HepG2 (cell line): ENCODE measurements around the gene HOXC5.

Experiments
- AGO2 ChIP-seq: fragments of 200-400 bp; formaldehyde crosslinking; optimal IDR thresholded peaks from 2 replicates; pipeline ENCODE3; 2017; ENCODE audit warnings: mild to moderate bottlenecking, low read depth, low read length, moderate library complexity
- FOXM1 ChIP-seq: sonication (generic); formaldehyde crosslinking; IDR thresholded peaks from 2 replicates; pipeline ENCODE4 v1.5.0; 2020; ENCODE audit warnings: missing genetic modification reagents
- JUND ChIP-seq: sonication (generic); formaldehyde crosslinking; IDR thresholded peaks from 2 replicates; pipeline ENCODE4 v1.8.0; 2022; ENCODE audit warnings: mild to moderate bottlenecking, missing genetic modification reagents
- NCOR1 ChIP-seq: fragments of 200-600 bp; sonication (generic); IDR thresholded peaks from 2 replicates; pipeline ENCODE4 v1.7.0; 2017; ENCODE audit warnings: antibody characterized with exemption, low read length, borderline replicate concordance
- RFX5 ChIP-seq: IDR thresholded peaks from 2 replicates; pipeline ENCODE4 v1.6.1; 2011; ENCODE audit warnings: low read depth, low read length, improper control_type of control experiment
- ZNF224 ChIP-seq: sonication (generic); formaldehyde crosslinking; IDR thresholded peaks from 2 replicates; pipeline ENCODE4 v1.5.0; 2020; ENCODE audit warnings: mild to moderate bottlenecking, missing genetic modification reagents
- ZNF3 ChIP-seq: IDR thresholded peaks from 2 replicates; pipeline ENCODE4 v1.7.0; 2017; ENCODE audit warnings: inconsistent platforms
- ZNF704 ChIP-seq: sonication (generic); formaldehyde crosslinking; IDR thresholded peaks from 2 replicates; pipeline ENCODE4 v1.8.1; 2023; ENCODE audit warnings: mild to moderate bottlenecking, inconsistent platforms, moderate library complexity, missing genetic modification reagents, borderline replicate concordance

GRCh38 chr12:54046809-54047159 is 13.9 kb downstream of the HOXC5 start:
- TF ChIP-seq NCOR1 = no peak
- no peak for TF ChIP-seq AGO2
- TF ChIP-seq FOXM1 (CRISPR knock-in tag) = no peak
- TF ChIP-seq RFX5 = no peak
- TF ChIP-seq JUND (CRISPR knock-in tag) = no peak
- no peak for TF ChIP-seq ZNF224 (CRISPR knock-in tag)
- no peak for TF ChIP-seq ZNF704 (CRISPR knock-in tag)
- no peak for TF ChIP-seq ZNF3 (CRISPR knock-in tag)
